Measurements from ENCODE around the gene ARHGEF39. TPM values are rescaled to one million over a fixed set of nuclear protein-coding genes. Genes with fewer than 3 reads are reported as not detected.

ARHGEF39 gene
- polyA plus RNA-seq, 1 donor (not counting 4 experiments of a cell fraction or from before 2014, with no cell fraction given): 2.4 TPM

DNA sequence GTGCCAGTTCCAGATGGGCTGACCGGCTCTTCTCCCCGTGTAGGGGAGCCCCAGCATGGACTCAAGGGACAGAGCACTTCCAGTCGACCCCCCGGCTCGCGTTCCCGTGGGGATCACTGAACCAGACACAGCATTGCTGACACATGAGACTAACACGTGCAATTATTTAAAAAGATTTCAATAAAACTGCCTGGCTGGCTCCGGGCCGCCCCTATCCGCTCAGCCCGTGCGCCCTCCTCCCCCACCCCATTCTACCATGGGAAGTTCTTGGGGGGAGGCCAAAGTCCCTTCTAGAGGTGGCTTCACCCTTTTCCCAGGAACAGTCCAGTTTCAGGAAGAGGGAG lies 55.2 kb downstream of the ARHGEF39 start:
- no peak for FAIRE-seq

More for the DNA sequence above, 55.2 kb downstream of the ARHGEF39 start:
- H3K4me2 ChIP-seq (ENCODE audit: control insufficient read depth, extremely low read depth, insufficient read depth, low read depth, low read length): no peak overlapping the region
- no peak overlapping the region for H2AFZ ChIP-seq (ENCODE audit: control insufficient read depth, low read length)
- no peaks in the 10 kb centered on the region for H3K9me3 ChIP-seq (ENCODE audit: control insufficient read depth, low read depth, low read length)
- dilution Hi-C loops (cut with MboI; ENCODE audit: extremely low pct_ligation_motif_present, low sequenced_read_pairs): no loop called here
- H3K27me3 ChIP-seq (ENCODE audit: control insufficient read depth, extremely low read depth, insufficient read depth, low read length): no peaks in the 10 kb centered on the region
- peaks cover 6% of the 10 kb centered on the region for H3K4me1 ChIP-seq (ENCODE audit: control insufficient read depth, extremely low read depth, insufficient read depth, low read length)
- peaks cover 9% of the 10 kb centered on the region for H3K79me2 ChIP-seq (ENCODE audit: control insufficient read depth, insufficient read depth, low read length)
- H3K36me3 ChIP-seq (ENCODE audit: control insufficient read depth in 2 of 2, extremely low read depth in 1 of 2, insufficient read depth in 2 of 2, low read length in 2 of 2): peaks cover 9 to 25% of the 10 kb centered on the region in 2 experiments
- no peak for DNase-seq (ENCODE audit: low read depth, low spot score)
- no peak overlapping the region for H3K9ac ChIP-seq (ENCODE audit: control insufficient read depth, extremely low read depth, insufficient read depth, low read length)
- H4K20me1 ChIP-seq (ENCODE audit: control insufficient read depth, extremely low read depth, insufficient read depth, low read length): no peaks in the 10 kb centered on the region
- H3K4me3 ChIP-seq (ENCODE audit: control insufficient read depth in 2 of 3, extremely low read depth in 1 of 3, insufficient read depth in 2 of 3, low read depth in 1 of 3, low read length in 3 of 3): no peak overlapping the region
- TF ChIP-seq EZH2 (IDR thresholded peaks at IDR 0.05; ENCODE audit: low read length): no peak
- TF ChIP-seq, protein P1, sequence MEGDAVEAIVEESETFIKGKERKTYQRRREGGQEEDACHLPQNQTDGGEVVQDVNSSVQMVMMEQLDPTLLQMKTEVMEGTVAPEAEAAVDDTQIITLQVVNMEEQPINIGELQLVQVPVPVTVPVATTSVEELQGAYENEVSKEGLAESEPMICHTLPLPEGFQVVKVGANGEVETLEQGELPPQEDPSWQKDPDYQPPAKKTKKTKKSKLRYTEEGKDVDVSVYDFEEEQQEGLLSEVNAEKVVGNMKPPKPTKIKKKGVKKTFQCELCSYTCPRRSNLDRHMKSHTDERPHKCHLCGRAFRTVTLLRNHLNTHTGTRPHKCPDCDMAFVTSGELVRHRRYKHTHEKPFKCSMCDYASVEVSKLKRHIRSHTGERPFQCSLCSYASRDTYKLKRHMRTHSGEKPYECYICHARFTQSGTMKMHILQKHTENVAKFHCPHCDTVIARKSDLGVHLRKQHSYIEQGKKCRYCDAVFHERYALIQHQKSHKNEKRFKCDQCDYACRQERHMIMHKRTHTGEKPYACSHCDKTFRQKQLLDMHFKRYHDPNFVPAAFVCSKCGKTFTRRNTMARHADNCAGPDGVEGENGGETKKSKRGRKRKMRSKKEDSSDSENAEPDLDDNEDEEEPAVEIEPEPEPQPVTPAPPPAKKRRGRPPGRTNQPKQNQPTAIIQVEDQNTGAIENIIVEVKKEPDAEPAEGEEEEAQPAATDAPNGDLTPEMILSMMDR (optimal IDR thresholded peaks at IDR 0.05 in 1 of 3, IDR thresholded peaks at IDR 0.05 in 1 of 3, conservative IDR thresholded peaks at IDR 0.05 in 1 of 3; ENCODE audit: extremely low read depth in 1 of 3, insufficient read depth in 2 of 3, low read length in 3 of 3): no peak
- H3K27ac ChIP-seq (ENCODE audit: control insufficient read depth, insufficient read depth, low read length): no peak overlapping the region
- H3K9me1 ChIP-seq (ENCODE audit: control insufficient read depth, extremely low read depth, insufficient read depth, low read length): no peaks in the 10 kb centered on the region

Small RNA genes within 50 kb of the gene (small RNA-seq; reads per million reads assigned to genes)
- gene RMRP (ENCODE audit: insufficient read length in 3 of 3, low read depth in 3 of 3, low replicate concordance in 1 of 3): 0 reads per million in 3 experiments
- gene RN7SL22P (ENCODE audit: insufficient read length in 3 of 3, low read depth in 3 of 3, low replicate concordance in 1 of 3): 0 reads per million in 3 experiments

Other genes with a start within 250 kb of the ARHGEF39 start
- gene RUSC2, start 175.1 kb downstream of the ARHGEF39 start, polyA plus RNA-seq: 4.2 to 7.9 TPM (median 6.3 TPM) in 3 replicates
- 11.2 to 13.5 TPM (median 11.8 TPM) in 3 replicates for gene TESK1, start 59.9 kb downstream of the ARHGEF39 start, polyA plus RNA-seq
- 0.66 to 2.4 TPM (median 0.82 TPM) in 3 replicates for gene CD72, start 46.8 kb downstream of the ARHGEF39 start, polyA plus RNA-seq
- gene SIT1, start 14.3 kb downstream of the ARHGEF39 start, polyA plus RNA-seq: not detected in 3 replicates
- 21.6 to 91.8 TPM (median 40.5 TPM) in 3 replicates for gene RMRP, start 7.2 kb downstream of the ARHGEF39 start, polyA plus RNA-seq
- 10.5 to 14.3 TPM (median 14.1 TPM) in 3 replicates for gene CCDC107, start 6.9 kb downstream of the ARHGEF39 start, polyA plus RNA-seq
- gene CA9, start 8.7 kb upstream of the ARHGEF39 start, polyA plus RNA-seq: 0.89 to 9.5 TPM (median 7.2 TPM) in 3 replicates
- gene TPM2, start 24.7 kb upstream of the ARHGEF39 start, polyA plus RNA-seq: 30.1 to 67.0 TPM (median 53.1 TPM) in 3 replicates
- gene TLN1, start 67.0 kb upstream of the ARHGEF39 start, polyA plus RNA-seq: 53.0 to 98.3 TPM (median 54.6 TPM) in 3 replicates
- gene CREB3, start 67.5 kb upstream of the ARHGEF39 start, polyA plus RNA-seq: 24.6 to 33.2 TPM (median 27.0 TPM) in 3 replicates
- 28.7 to 42.2 TPM (median 31.7 TPM) in 3 replicates for gene GBA2, start 84.0 kb upstream of the ARHGEF39 start, polyA plus RNA-seq
- 17.6 to 19.8 TPM (median 18.3 TPM) in 3 replicates for gene RGP1, start 84.1 kb upstream of the ARHGEF39 start, polyA plus RNA-seq
- not detected in 3 replicates for gene MSMP, start 89.1 kb upstream of the ARHGEF39 start, polyA plus RNA-seq
- gene NPR2, start 126.4 kb upstream of the ARHGEF39 start, polyA plus RNA-seq: 3.5 to 5.0 TPM (median 3.9 TPM) in 3 replicates
- gene SPAG8, start 147.1 kb upstream of the ARHGEF39 start, polyA plus RNA-seq: 0.06 to 0.13 TPM (median 0.08 TPM) in 3 replicates
- 11.6 to 16.6 TPM (median 16.6 TPM) in 3 replicates for gene HINT2, start 149.8 kb upstream of the ARHGEF39 start, polyA plus RNA-seq
- gene FAM221B, start 163.5 kb upstream of the ARHGEF39 start, polyA plus RNA-seq: not detected in 3 replicates
- gene TMEM8B, start 164.0 kb upstream of the ARHGEF39 start, polyA plus RNA-seq: 1.3 to 2.0 TPM (median 2.0 TPM) in 3 replicates
- gene OR13J1, start 205.2 kb upstream of the ARHGEF39 start, polyA plus RNA-seq: not detected in 3 replicates
- gene HRCT1, start 241.0 kb upstream of the ARHGEF39 start, polyA plus RNA-seq: not detected in 3 replicates
- gene SPAAR, start 244.3 kb upstream of the ARHGEF39 start, polyA plus RNA-seq: not detected in 3 replicates